ENCODE measurements around the gene ARHGAP18. TPM values are rescaled to one million over a fixed set of nuclear protein-coding genes. Genes with fewer than 3 reads are reported as not detected.

Gene ARHGAP18
- total RNA-seq, 6 experiments from 2014 or later = 2.2 to 8.0 (median 2.9) TPM

DNA sequence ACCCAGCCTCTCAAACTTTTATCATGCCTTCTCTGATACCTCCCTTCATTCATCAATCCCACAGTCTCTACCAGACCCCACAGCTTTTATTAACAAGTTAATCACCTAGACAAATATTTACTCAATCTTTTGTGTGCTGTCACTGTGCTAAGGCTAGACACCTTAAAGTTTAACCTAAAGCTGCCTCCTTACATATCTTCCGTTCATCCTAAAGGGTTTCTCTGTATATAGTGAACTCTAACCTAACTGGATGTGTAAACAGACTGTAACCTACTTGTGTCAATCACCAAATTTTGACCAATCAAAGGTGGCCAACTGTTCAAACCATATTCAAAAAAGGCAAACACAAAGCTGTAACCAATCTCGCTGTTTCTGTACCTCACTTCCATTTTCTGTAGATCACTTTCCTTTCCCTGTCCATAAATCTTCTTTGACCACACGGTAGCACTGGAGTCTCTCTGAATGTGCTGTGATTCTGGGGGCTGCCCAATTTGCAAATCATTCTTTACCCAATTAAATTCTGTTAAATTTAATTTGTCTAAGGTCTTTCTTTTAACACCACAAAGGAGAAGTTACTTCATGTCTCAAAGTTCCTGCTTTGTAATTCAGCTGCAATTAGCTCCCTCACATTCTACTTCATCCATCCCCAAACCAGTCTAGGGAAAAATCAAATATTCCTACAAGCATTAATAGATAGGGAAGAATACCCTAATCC lies 72.5 kb downstream of the ARHGAP18 start:
- Histone ChIP-seq H3K4me1 (no peaks in the 10 kb centered on the region), H3K27ac (peak overlapping the region in 1 of 3 donors; percentile 20)

DNA sequence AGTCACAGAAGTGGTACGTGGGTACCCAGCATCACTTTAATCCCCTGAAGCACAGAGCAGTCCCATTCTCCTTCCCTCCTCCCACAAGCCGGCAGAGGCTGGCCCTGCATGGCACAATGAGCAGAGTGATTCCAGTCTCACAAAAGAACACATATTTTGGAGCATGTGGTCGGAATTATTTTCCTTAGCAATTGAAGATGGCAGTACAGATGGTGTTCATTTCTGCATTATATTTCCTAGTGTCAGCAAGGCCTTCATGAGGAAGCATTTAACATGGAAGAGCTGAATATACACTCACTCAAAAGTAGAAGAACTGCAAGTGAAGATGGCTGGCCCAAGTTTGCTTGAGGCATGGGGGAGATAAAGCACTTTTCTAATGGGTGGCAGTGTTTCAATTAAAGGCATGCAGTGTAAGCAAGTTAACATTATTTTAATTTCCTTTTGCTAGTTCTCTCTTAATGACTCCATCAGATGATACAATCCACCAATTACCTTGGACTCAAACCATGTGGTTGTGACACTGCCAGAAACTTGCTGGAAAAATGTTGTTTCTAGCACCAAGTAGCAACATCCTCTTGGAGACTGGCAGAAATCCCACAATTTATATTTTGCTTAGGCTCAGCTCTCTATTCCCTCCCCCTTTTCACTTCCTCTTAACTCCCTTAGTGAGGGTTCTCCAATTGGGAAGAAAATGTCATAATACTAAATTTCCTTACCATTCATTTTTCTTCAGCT lies 74.4 kb downstream of the ARHGAP18 start:
- no peaks in the 10 kb centered on the region for H3K36me3 ChIP-seq
- WGBS (ENCODE audit: insufficient coverage, low coverage, low lambda C conversion rate, missing lambda C conversion rate) = 100% methylated on average over 1 of the region's 3 CpGs
- no peak for DNase-seq
- TF ChIP-seq POLR2A (IDR thresholded peaks at IDR 0.05) = no peak
- TF ChIP-seq, protein P1, sequence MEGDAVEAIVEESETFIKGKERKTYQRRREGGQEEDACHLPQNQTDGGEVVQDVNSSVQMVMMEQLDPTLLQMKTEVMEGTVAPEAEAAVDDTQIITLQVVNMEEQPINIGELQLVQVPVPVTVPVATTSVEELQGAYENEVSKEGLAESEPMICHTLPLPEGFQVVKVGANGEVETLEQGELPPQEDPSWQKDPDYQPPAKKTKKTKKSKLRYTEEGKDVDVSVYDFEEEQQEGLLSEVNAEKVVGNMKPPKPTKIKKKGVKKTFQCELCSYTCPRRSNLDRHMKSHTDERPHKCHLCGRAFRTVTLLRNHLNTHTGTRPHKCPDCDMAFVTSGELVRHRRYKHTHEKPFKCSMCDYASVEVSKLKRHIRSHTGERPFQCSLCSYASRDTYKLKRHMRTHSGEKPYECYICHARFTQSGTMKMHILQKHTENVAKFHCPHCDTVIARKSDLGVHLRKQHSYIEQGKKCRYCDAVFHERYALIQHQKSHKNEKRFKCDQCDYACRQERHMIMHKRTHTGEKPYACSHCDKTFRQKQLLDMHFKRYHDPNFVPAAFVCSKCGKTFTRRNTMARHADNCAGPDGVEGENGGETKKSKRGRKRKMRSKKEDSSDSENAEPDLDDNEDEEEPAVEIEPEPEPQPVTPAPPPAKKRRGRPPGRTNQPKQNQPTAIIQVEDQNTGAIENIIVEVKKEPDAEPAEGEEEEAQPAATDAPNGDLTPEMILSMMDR (IDR thresholded peaks at IDR 0.05) = no peak
- no peaks in the 10 kb centered on the region for H3K9me3 ChIP-seq
- no peaks in the 10 kb centered on the region for H3K27me3 ChIP-seq
- no peaks in the 10 kb centered on the region for H3K4me1 ChIP-seq
- H3K4me3 ChIP-seq = no peak overlapping the region
- ATAC-seq = peak in 3 of 4 donors; percentile 28 to 55 (median 42)
- intact Hi-C loops (cut with DNase I) = no loop called here
- no peak overlapping the region for H3K27ac ChIP-seq

More for the DNA sequence above, 72.5 kb downstream of the ARHGAP18 start:
- intact Hi-C loops (cut with DNase I) = no loop called here
- Histone ChIP-seq H3K9me3 (no peaks in the 10 kb centered on the region), H3K4me3 (no peak overlapping the region), H3K27me3 (no peaks in the 10 kb centered on the region), H3K36me3 (no peaks in the 10 kb centered on the region)
- WGBS (ENCODE audit: insufficient coverage, low coverage, low lambda C conversion rate, missing lambda C conversion rate) = 75% methylated on average over 3 of the region's 3 CpGs
- ATAC-seq (no peak), DNase-seq (no peak)
- no peak for TF ChIP-seq POLR2A (IDR thresholded peaks at IDR 0.05)
- TF ChIP-seq, protein P1 (IDR thresholded peaks at IDR 0.05) = no peak

DNA sequence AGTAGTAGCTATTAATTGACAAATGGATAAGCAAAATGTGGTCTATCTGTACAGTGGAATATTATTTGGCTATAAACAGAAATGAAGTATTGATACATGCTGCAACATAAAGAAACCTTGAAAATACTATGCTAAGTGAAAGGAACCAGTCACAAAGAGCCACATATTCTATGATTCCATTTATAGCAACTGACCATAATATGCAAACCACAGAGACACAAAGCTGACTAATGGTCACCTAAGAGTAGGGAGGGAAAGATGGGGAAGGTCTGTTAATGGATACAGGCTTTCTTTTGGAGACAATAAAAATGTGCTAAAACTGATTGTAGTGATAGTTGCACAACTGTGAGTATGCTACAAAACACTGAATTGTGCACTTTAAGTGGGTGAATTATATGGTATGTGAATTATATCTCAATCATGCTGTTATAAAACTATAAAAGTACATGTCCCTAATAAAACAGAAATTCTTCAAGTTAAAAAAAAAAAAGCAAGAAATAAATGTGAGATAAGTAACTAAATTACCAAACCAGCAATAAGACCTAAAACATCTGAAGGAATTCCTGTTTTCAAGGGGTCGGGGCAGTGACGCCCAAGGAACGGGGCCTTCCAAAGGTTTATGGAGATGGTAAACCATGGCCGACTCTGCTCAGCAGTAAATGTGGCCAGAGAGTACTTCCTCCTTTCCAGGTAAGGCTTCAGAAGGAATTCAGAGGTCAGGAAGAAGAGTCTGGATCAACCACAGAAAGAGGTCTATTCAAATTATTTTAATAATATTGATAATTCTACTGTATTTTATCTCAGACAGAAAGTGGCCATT lies 75.4 kb downstream of the ARHGAP18 start:
- Histone ChIP-seq H3K9me3 (no peaks in the 10 kb centered on the region), H3K4me1 (no peaks in the 10 kb centered on the region), H3K4me3 (no peak overlapping the region), H3K27ac (no peak overlapping the region), H3K27me3 (no peaks in the 10 kb centered on the region), H3K36me3 (no peaks in the 10 kb centered on the region)
- TF ChIP-seq POLR2A (IDR thresholded peaks at IDR 0.05) = no peak
- TF ChIP-seq, protein P1 (IDR thresholded peaks at IDR 0.05) = no peak
- WGBS (ENCODE audit: insufficient coverage, low coverage, low lambda C conversion rate, missing lambda C conversion rate) = 89% methylated on average over 4 of the region's 4 CpGs
- no peak for DNase-seq
- intact Hi-C loops (cut with DNase I) = no loop called here
- ATAC-seq = no peak

DNA sequence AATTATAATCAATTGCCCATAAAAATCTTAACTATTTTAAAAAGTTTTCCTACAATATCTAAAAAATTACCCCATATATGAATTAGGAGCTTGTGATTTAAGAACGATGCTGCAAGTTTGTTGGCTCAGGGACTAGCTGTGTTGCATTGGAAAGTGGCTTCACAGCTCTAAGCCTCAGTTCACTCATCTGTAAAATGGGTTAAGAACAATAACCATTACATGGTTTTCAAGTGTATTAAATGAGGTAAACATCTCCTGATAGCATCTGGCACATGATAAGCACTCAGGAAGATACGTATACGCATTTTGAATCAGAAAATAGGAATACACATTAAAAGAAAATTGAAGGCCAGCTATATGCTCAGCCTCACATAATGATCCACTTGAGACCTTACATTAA lies 76.4 kb downstream of the ARHGAP18 start:
- no peak overlapping the region for H3K27ac ChIP-seq
- DNase-seq (no peak), ATAC-seq (no peak)
- WGBS (ENCODE audit: insufficient coverage, low coverage, low lambda C conversion rate, missing lambda C conversion rate) = 97% methylated on average over 3 of the region's 3 CpGs
- no peaks in the 10 kb centered on the region for H3K9me3 ChIP-seq
- TF ChIP-seq POLR2A (IDR thresholded peaks at IDR 0.05) = no peak
- TF ChIP-seq, protein P1 (IDR thresholded peaks at IDR 0.05) = no peak
- H3K36me3 ChIP-seq = no peaks in the 10 kb centered on the region
- no peaks in the 10 kb centered on the region for H3K27me3 ChIP-seq
- no peak overlapping the region for H3K4me3 ChIP-seq
- no peaks in the 10 kb centered on the region for H3K4me1 ChIP-seq
- intact Hi-C loops (cut with DNase I) = no loop called here
